GM11168 (cell line): ENCODE results near the gene ATXN3.

ENCODE experiments used
- in situ Hi-C: fragments of 300-500 bp; cut with MboI; formaldehyde crosslinking; loops from one replicate; pipeline ENCODE4 v1.12.0; 2022; ENCODE audit warnings: low sequenced_read_pairs; ENCODE audit not compliant: unreplicated experiment

Gene ATXN3

DNA sequence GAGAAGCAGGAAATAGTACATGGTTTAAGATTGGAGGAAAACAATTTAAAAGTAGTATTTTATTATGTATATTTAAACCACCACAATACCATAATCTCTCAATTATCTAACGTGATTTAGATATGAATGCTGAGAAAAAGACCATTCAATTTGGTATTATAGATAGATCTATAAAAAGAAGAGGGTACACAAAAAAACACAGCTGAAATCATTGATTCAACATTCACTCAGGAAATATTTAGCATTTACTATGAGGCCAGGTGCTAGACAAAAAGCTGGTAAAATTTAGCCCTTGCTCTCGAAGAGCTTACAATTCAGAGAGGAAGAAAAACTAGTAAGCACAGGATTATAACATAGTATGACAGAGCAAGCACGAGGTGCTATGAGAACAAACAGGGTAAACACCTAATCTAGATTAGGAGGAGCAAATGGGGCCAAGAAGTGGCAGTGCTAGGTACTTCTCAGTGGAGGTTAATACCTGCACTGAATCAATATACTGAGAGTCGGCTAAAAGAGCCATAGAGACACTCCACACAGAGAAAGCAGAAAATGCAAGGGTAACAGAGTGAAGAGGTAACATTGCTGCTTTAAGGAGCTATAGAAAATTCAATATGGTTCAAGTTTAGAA, 94.1 kb downstream of the ATXN3 start:
- in situ Hi-C loops = no loop called here

DNA sequence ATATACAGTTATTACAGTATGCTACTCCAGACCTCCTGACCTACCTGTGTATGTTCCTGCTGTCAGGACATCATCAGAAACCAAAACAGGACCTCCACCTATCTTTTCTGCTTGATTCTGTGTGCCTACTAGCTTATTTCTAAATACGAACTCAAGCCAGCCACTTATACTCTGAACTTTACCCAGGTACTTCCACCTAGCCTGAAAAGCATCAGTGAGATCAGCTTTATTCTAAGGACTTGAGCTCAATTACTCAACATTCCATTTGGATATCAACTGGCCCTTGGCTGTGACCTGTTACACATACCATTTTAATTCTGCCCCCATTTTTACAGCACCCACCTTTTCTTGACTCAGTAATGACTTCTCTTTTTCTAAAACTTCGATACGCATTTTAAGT, 95.7 kb downstream of the ATXN3 start:
- in situ Hi-C loops = no loop called here

DNA sequence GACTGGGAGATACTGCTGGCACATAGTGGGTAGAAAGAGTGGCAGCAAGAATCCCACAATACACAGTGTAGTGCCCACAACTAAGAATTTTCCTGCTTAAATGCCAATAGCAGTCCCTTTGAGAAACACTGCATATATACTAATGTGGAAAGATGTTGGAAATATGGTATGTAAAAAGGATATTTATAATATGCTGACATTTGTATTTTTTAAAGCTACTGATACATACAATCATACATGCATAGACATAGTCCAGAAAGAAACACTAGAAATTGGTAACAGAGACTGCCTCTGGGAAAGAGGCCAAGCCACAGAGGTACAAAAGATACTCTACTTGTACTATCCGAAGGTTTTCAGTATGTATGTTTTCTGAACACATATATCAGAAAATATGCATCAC, 96.8 kb downstream of the ATXN3 start:
- in situ Hi-C loops = no loop called here
